ENCODE results near the gene MED22.

DNA sequence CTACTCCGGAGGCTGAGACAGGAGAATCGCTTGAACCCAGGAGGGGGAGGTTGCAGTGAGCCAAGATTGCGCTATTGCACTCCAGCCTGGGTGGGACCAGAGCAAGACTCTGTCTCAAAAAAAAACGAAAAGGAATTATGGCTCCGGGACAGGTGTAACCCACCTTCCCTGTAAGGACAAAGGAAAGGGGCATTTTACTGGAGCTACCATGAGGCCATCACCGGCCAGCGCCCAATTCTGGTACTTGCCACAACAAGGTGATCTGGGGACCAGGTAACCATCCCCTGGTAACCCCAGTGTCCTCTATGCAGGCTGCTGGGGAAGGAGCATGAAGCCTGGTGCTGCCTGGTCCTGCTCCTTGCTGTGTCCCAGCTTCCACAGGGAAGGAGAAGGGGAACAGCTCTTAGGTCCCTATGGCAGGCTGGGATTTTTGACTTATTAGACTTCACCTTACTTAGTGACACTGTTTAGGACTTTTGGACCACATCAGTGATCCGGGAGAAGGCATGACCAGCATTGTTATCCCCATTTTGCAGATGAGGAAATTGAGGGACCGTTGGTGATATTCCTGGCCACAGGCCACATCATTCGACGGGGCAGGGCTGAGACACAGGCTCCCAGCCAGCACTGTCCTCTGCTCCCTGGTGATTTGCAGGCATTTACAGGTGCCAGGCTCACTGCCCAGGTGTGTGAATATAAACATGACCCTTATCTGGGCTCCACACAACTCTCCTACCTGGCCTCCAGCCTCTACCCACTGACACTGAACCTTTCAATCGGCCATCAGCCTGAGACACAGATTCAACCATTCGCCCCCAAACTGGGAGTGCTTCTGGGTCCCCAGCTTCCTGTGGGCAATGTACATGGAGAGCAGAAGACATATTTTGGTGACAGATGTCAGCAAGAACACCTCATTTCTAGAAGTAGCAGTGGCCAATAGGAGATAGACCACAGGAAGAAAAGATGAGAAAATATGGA is 46.4 kb downstream of the MED22 start:
- no peak for TF ChIP-seq MAX (IDR thresholded peaks at IDR 0.05)
- TF ChIP-seq, protein P1, sequence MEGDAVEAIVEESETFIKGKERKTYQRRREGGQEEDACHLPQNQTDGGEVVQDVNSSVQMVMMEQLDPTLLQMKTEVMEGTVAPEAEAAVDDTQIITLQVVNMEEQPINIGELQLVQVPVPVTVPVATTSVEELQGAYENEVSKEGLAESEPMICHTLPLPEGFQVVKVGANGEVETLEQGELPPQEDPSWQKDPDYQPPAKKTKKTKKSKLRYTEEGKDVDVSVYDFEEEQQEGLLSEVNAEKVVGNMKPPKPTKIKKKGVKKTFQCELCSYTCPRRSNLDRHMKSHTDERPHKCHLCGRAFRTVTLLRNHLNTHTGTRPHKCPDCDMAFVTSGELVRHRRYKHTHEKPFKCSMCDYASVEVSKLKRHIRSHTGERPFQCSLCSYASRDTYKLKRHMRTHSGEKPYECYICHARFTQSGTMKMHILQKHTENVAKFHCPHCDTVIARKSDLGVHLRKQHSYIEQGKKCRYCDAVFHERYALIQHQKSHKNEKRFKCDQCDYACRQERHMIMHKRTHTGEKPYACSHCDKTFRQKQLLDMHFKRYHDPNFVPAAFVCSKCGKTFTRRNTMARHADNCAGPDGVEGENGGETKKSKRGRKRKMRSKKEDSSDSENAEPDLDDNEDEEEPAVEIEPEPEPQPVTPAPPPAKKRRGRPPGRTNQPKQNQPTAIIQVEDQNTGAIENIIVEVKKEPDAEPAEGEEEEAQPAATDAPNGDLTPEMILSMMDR (IDR thresholded peaks at IDR 0.05 in 2 of 3, conservative IDR thresholded peaks at IDR 0.05 in 1 of 3; ENCODE audit: borderline replicate concordance in 1 of 3, insufficient read depth in 1 of 3, low read depth in 2 of 3, low read length in 2 of 3), result no peak
